ENCODE results near the gene TLL2.

- TF ChIP-seq CTCF (IDR thresholded peaks at IDR 0.05) (no peak), POLR2A (IDR thresholded peaks at IDR 0.05) (no peak)
Measured at GRCh38 chr10:96446966-96447596, 66.6 kb downstream of the TLL2 start.

Measured in gastroesophageal sphincter (tissue), 3 donors.